ENCODE measurements around the gene HOXB4. TPM values are rescaled to one million over a fixed set of nuclear protein-coding genes. Genes with fewer than 3 reads are reported as not detected.

HOXB4 gene
- total RNA-seq, 1 experiment from 2014 or later, result 4.3 TPM

DNA sequence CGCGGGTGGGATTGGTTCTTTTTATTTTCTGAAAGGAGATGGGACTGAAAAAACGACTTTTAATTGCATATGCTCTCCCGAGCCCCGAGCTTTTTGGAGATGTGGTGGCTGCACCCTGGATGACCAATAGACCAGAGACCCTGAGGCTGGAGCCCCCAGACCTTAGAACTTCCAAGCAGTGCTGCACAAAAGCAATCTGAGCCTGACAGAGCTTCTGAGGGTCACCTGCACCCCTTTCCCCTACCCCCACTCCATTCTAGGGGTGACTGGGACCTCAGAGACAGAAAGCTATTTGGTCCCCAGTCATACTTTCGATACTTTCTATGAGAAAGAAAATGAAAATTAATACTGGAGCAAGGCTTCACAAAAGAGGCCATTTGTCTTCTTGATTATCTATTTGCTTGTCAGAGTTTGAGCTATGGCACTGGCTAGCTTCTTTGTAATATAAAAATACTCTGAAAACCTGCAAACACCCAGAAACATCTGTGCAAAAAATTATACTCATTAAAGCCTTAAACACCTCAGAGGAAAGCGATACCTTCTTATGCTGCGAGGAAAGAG lies 3.6 kb downstream of the HOXB4 start:
- H3K9me3 ChIP-seq (ENCODE audit: low read length), result no peaks in the 10 kb centered on the region
- no peak overlapping the region for H2AFZ ChIP-seq (ENCODE audit: low read length)
- H3K9ac ChIP-seq (ENCODE audit: low read length), result no peak overlapping the region
- no peak overlapping the region for H3K4me2 ChIP-seq (ENCODE audit: low read depth, low read length, poor library complexity, severe bottlenecking)
- H3K9me2 ChIP-seq (replicated peaks; ENCODE audit: insufficient read depth, low read length), result no peaks in the 10 kb centered on the region
- no peak overlapping the region for H3K4me3 ChIP-seq (ENCODE audit: low read length)
- no peaks in the 10 kb centered on the region for H3K27me3 ChIP-seq (ENCODE audit: low read length)
- no peak overlapping the region for H3K27ac ChIP-seq (ENCODE audit: low read length)
- no peak for DNase-seq
- H4K20me1 ChIP-seq (ENCODE audit: insufficient read depth, low read depth, low read length), result no peaks in the 10 kb centered on the region
- no peaks in the 10 kb centered on the region for H3K36me3 ChIP-seq (ENCODE audit: insufficient read depth, low read length)
- peaks cover 4% of the 10 kb centered on the region; the same call in 1 of the 2 replicates for H3K79me2 ChIP-seq (ENCODE audit: low read length)
- H3K4me1 ChIP-seq (ENCODE audit: low read length), result peaks cover 19% of the 10 kb centered on the region

DNA sequence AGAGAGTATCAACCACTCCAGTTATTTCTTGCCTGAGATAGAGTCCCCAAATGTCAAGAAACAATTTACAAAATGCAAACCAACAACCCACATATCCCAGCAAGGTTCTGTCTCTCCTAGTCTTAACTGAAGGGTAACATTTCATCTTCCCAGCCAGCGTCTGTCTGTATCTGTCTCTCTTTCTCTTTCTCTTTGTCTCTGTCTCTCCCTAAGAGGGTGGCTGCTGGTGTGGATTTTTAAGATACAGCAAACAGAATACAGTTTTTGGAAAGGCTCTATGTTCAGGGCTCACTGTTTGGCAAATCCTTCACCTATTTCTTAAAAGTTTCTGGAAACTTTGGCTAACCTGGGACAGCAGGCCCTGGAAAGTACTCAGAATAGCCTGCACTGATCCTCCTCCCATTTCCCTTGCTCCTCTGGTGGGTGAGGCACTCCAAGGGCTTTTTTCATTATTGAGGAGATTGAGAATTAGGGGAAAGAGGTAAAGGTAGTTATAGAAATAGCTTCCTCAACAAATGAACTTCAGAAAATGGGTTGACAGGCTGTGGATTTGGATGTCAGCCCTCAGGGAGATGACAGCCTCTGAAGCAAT lies 6.2 kb downstream of the HOXB4 start:
- no peak overlapping the region for H3K4me2 ChIP-seq (ENCODE audit: low read depth, low read length, poor library complexity, severe bottlenecking)
- H3K4me3 ChIP-seq (ENCODE audit: low read length), result no peak overlapping the region
- no peaks in the 10 kb centered on the region for H3K27me3 ChIP-seq (ENCODE audit: low read length)
- H3K9me2 ChIP-seq (replicated peaks; ENCODE audit: insufficient read depth, low read length), result no peaks in the 10 kb centered on the region
- no peak overlapping the region for H3K27ac ChIP-seq (ENCODE audit: low read length)
- peaks cover under 1% of the 10 kb centered on the region for H3K4me1 ChIP-seq (ENCODE audit: low read length)
- no peaks in the 10 kb centered on the region for H3K36me3 ChIP-seq (ENCODE audit: insufficient read depth, low read length)
- DNase-seq, result no peak
- no peaks in the 10 kb centered on the region for H3K79me2 ChIP-seq (ENCODE audit: low read length)
- H3K9me3 ChIP-seq (ENCODE audit: low read length), result no peaks in the 10 kb centered on the region
- H3K9ac ChIP-seq (ENCODE audit: low read length), result no peak overlapping the region
- H2AFZ ChIP-seq (ENCODE audit: low read length), result no peak overlapping the region
- H4K20me1 ChIP-seq (ENCODE audit: insufficient read depth, low read depth, low read length), result no peaks in the 10 kb centered on the region

DNA sequence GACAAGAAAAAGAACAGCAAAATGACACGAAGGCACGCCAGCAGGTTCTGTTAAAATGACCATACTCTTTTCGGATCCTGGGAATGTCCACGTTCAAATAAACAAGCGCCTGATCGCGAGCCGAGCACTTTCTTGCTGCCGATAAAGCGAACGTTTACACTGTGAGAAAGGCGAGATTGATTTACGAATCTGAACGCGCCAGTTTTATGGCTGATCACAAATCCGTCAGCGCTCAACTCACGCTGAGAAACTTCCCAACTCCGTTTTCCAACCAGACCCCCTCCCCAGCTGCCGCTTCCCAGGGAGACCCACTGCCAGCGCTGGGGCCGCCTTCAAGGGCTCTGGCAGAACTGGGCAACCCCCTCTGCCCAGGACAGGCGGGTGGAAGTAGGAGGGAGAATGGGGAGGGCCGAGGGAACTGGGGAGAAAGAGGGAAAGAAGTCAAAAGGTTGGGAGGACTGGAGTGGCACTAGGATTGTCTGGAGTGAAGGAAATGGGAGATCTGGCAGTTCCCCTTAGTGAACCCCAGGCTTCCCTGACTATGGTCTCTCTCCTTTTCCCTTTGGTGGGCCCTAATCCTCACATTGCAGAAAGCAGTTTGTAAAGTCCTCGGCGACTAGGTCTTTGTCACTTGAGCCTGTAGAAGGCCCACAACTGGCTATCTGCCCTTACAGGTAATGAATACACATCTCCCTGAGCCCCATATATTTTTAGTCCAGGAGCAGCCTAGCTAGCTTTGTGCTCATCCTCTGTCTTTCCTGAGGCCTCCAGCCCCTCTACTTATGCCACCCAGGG lies 6.9 kb downstream of the HOXB4 start:
- H3K27ac ChIP-seq (ENCODE audit: low read length), result no peak overlapping the region
- no peaks in the 10 kb centered on the region for H3K36me3 ChIP-seq (ENCODE audit: insufficient read depth, low read length)
- H3K4me2 ChIP-seq (ENCODE audit: low read depth, low read length, poor library complexity, severe bottlenecking), result no peak overlapping the region
- no peaks in the 10 kb centered on the region for H3K9me3 ChIP-seq (ENCODE audit: low read length)
- no peak overlapping the region for H3K4me3 ChIP-seq (ENCODE audit: low read length)
- no peaks in the 10 kb centered on the region for H3K4me1 ChIP-seq (ENCODE audit: low read length)
- no peaks in the 10 kb centered on the region for H3K9me2 ChIP-seq (replicated peaks; ENCODE audit: insufficient read depth, low read length)
- H3K79me2 ChIP-seq (ENCODE audit: low read length), result no peaks in the 10 kb centered on the region
- DNase-seq, result no peak
- H3K27me3 ChIP-seq (ENCODE audit: low read length), result no peaks in the 10 kb centered on the region
- no peak overlapping the region for H3K9ac ChIP-seq (ENCODE audit: low read length)
- H4K20me1 ChIP-seq (ENCODE audit: insufficient read depth, low read depth, low read length), result no peaks in the 10 kb centered on the region
- no peak overlapping the region for H2AFZ ChIP-seq (ENCODE audit: low read length)

DNA sequence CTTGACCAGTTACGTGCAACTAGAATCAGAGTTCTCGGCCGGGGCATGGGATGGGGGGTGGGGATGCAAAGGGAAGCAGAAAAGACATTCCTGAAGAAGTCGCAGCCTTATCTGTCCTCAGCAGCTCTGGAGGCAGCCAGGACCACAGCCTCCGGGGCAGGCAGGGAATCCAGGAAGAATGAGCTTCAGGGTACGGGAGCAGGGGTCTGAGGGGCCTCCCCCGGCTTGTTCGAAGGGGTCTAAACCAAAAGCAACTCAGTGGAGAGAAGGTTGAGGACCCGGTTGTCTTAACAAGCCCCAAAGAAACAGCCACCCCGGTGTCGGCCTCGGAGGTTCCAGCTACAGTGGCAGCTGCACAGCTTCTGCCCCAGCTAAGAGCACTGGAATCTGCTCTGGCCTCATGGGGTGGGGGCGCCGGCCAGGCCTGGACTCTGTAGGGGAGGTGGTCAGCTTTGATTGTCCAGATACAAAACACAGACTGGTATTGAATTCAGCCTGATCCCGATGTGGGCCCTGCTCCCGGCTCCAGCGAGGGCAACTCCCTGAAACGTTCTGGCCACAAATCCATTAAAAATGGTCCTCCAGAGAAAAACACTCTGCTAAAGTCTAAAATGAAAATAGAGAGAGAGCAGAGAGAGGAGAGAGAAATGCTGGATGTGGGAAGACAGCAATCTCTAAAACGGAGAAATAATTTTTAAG lies 7.7 kb downstream of the HOXB4 start:
- DNase-seq, result no peak

DNA sequence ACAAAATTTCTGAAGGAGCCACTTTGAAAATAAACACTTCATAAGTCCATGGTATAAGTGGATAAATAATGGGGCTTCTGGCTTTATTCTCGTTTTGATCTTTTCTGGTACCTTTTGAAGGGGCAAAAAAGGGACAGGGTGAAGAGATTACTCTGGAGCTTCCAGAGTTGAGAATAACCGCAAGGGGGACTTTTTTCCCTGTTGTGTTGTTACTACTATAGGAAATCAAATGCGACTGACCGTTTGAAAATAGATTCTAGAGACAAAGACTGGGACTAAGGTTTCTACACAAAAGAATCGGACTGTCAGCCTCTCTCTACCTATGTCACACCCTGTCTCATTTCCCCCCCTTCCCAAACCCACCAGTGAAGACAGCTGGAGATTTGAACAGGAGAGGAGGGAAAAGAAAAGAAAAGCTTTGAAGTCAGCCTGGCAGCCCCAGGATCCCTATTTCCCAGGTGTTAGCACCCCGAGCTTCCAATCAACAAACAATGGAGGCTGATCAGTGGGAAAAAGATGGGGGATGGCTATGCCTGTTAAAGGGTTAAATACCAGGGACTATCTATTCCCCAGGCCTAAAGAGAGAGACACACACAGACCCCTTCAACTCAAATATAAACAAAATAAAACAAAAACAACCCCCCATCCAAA lies 8.4 kb downstream of the HOXB4 start:
- Histone ChIP-seq H3K9me2 (replicated peaks; ENCODE audit: insufficient read depth, low read length) (no peaks in the 10 kb centered on the region), H3K9ac (ENCODE audit: low read length) (no peak overlapping the region), H3K4me2 (ENCODE audit: low read depth, low read length, poor library complexity, severe bottlenecking) (no peak overlapping the region), H3K9me3 (ENCODE audit: low read length) (no peaks in the 10 kb centered on the region), H2AFZ (ENCODE audit: low read length) (no peak overlapping the region), H3K27ac (ENCODE audit: low read length) (no peak overlapping the region), H3K79me2 (ENCODE audit: low read length) (no peaks in the 10 kb centered on the region), H3K27me3 (ENCODE audit: low read length) (no peaks in the 10 kb centered on the region), H3K4me1 (ENCODE audit: low read length) (no peaks in the 10 kb centered on the region), H3K4me3 (ENCODE audit: low read length) (no peak overlapping the region), H4K20me1 (ENCODE audit: insufficient read depth, low read depth, low read length) (no peaks in the 10 kb centered on the region), H3K36me3 (ENCODE audit: insufficient read depth, low read length) (no peaks in the 10 kb centered on the region)
- DNase-seq, result no peak

More for the DNA sequence above, 7.7 kb downstream of the HOXB4 start:
- Histone ChIP-seq H3K4me3 (ENCODE audit: low read length) (no peak overlapping the region), H3K79me2 (ENCODE audit: low read length) (no peaks in the 10 kb centered on the region), H2AFZ (ENCODE audit: low read length) (no peak overlapping the region), H3K9ac (ENCODE audit: low read length) (no peak overlapping the region), H3K4me1 (ENCODE audit: low read length) (no peaks in the 10 kb centered on the region), H4K20me1 (ENCODE audit: insufficient read depth, low read depth, low read length) (no peaks in the 10 kb centered on the region), H3K4me2 (ENCODE audit: low read depth, low read length, poor library complexity, severe bottlenecking) (no peak overlapping the region), H3K27me3 (ENCODE audit: low read length) (no peaks in the 10 kb centered on the region), H3K9me3 (ENCODE audit: low read length) (no peaks in the 10 kb centered on the region), H3K36me3 (ENCODE audit: insufficient read depth, low read length) (no peaks in the 10 kb centered on the region), H3K27ac (ENCODE audit: low read length) (no peak overlapping the region), H3K9me2 (replicated peaks; ENCODE audit: insufficient read depth, low read length) (no peaks in the 10 kb centered on the region)

DNA sequence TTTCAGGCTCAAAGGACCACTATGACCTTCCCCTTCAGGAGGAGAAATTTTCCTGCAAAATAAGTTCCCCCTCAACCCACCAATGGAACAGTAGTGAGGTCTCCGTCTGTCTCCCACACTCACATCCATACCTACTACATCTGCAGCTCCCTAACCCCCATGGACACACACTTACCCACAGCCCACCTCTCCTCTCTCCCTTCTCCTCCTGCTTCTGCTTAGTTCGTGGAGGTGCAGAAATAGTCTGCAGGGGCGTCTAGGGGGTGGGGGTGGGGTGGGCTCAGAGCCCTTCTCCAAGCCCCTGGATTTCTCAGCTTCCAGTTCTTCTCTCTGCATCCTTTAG lies 8.9 kb downstream of the HOXB4 start:
- H4K20me1 ChIP-seq (ENCODE audit: insufficient read depth, low read depth, low read length), result no peaks in the 10 kb centered on the region
- H3K4me1 ChIP-seq (ENCODE audit: low read length), result no peaks in the 10 kb centered on the region
- no peaks in the 10 kb centered on the region for H3K9me3 ChIP-seq (ENCODE audit: low read length)
- no peaks in the 10 kb centered on the region for H3K36me3 ChIP-seq (ENCODE audit: insufficient read depth, low read length)
- no peak overlapping the region for H3K27ac ChIP-seq (ENCODE audit: low read length)
- H3K27me3 ChIP-seq (ENCODE audit: low read length), result no peaks in the 10 kb centered on the region
- no peak overlapping the region for H2AFZ ChIP-seq (ENCODE audit: low read length)
- H3K9ac ChIP-seq (ENCODE audit: low read length), result no peak overlapping the region
- H3K79me2 ChIP-seq (ENCODE audit: low read length), result no peaks in the 10 kb centered on the region
- no peak overlapping the region for H3K4me3 ChIP-seq (ENCODE audit: low read length)
- H3K9me2 ChIP-seq (replicated peaks; ENCODE audit: insufficient read depth, low read length), result no peaks in the 10 kb centered on the region
- H3K4me2 ChIP-seq (ENCODE audit: low read depth, low read length, poor library complexity, severe bottlenecking), result no peak overlapping the region
- DNase-seq, result no peak

DNA sequence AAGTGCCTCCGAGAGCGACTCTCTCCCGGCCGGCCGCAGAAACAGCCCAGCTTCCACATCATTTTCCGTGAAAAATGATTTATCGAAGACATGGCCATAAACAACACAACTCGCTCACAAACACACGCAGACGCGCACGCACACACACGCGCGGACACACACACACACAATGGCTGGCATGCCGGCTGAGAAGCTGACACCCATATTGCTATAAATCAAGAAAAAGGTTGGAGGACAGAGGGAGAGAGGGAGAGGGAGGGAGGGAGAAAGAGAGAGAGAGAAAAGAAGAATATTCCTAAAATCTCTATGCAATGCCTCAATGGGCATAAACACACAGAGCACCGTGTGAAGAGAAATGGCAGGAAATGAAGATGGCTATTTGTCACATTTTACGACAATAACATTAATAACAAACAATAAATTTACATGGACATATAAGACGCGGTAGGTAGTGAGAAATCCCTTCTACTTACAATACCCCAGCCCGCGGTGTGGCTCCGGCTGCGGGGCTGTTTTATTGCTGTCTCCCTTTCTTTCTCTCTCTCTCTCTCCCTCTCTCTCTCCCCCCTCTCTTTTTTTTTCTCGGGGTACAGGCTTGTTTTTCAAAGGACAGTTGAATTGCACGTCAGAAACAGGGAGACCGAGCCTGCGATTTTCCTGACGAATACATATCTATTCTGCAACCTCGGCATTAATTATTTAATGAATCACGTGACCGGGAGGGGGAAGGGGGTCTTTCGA lies 9.5 kb downstream of the HOXB4 start:
- no peaks in the 10 kb centered on the region for H3K27me3 ChIP-seq (ENCODE audit: low read length)
- DNase-seq, result no peak
- H4K20me1 ChIP-seq (ENCODE audit: insufficient read depth, low read depth, low read length), result no peaks in the 10 kb centered on the region
- H3K27ac ChIP-seq (ENCODE audit: low read length), result no peak overlapping the region
- no peaks in the 10 kb centered on the region for H3K79me2 ChIP-seq (ENCODE audit: low read length)
- no peaks in the 10 kb centered on the region for H3K9me2 ChIP-seq (replicated peaks; ENCODE audit: insufficient read depth, low read length)
- H3K4me1 ChIP-seq (ENCODE audit: low read length), result no peaks in the 10 kb centered on the region
- H3K9me3 ChIP-seq (ENCODE audit: low read length), result no peaks in the 10 kb centered on the region
- H3K4me3 ChIP-seq (ENCODE audit: low read length), result no peak overlapping the region
- no peak overlapping the region for H2AFZ ChIP-seq (ENCODE audit: low read length)
- no peaks in the 10 kb centered on the region for H3K36me3 ChIP-seq (ENCODE audit: insufficient read depth, low read length)
- no peak overlapping the region for H3K4me2 ChIP-seq (ENCODE audit: low read depth, low read length, poor library complexity, severe bottlenecking)
- H3K9ac ChIP-seq (ENCODE audit: low read length), result no peak overlapping the region

Measured in Karpas-422 (cell line).